ENCODE measurements around the gene OR8G1. TPM values are rescaled to one million over a fixed set of nuclear protein-coding genes. Genes with fewer than 3 reads are reported as not detected.

OR8G1 gene
- total RNA-seq, 1 experiment from 2014 or later = not detected

DNA sequence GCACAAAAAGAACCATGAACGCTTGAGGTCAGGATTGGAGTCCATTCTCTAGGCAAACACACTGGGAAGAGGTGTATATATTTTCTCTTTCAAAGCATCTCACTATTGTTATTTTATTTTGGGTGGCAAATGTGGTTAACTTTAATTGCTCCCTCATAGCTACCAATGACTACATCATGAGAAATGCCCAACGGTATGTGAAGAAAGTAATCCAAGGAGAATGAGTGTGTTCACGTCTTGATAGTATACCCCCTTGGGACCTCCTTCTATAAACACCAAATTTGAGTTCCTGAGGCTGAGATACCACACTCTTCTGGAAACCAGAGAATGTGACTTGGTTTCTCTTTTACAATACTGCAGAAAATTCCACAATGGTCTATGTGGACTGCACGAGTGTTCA is 57.0 kb downstream of the OR8G1 start:
- BruUV-seq (replicated peaks) = no TSS peak
- Histone ChIP-seq H3K4me1 (ENCODE audit: control insufficient read depth, insufficient read depth, low read length) (no peaks in the 10 kb centered on the region), H3K27me3 (ENCODE audit: control insufficient read depth, insufficient read depth, low read length) (no peaks in the 10 kb centered on the region), H3K9me3 (ENCODE audit: control insufficient read depth, insufficient read depth, low read depth, low read length) (no peaks in the 10 kb centered on the region), H3K27ac (ENCODE audit: low read length) (no peak overlapping the region), H3K4me3 (ENCODE audit: low read depth in 2 of 2, low read length in 2 of 2) (no peak overlapping the region), H3K36me3 (ENCODE audit: control insufficient read depth, insufficient read depth, low read length) (no peaks in the 10 kb centered on the region)
- DNase-seq (ENCODE audit: low read depth, low spot score) (no peak), ATAC-seq (no peak)
- ChIA-PET POLR2A (no interaction called here), CTCF (no interaction called here)
- in situ Hi-C loops (cut with HindIII; ENCODE audit: low pct_unique_long_range_greater_than_20kb, low sequenced_read_pairs) (no loop called here), intact Hi-C loops (cut with micrococcal nuclease; ENCODE audit: unreplicated experiment) (no loop called here)
- TF ChIP-seq, protein P1, sequence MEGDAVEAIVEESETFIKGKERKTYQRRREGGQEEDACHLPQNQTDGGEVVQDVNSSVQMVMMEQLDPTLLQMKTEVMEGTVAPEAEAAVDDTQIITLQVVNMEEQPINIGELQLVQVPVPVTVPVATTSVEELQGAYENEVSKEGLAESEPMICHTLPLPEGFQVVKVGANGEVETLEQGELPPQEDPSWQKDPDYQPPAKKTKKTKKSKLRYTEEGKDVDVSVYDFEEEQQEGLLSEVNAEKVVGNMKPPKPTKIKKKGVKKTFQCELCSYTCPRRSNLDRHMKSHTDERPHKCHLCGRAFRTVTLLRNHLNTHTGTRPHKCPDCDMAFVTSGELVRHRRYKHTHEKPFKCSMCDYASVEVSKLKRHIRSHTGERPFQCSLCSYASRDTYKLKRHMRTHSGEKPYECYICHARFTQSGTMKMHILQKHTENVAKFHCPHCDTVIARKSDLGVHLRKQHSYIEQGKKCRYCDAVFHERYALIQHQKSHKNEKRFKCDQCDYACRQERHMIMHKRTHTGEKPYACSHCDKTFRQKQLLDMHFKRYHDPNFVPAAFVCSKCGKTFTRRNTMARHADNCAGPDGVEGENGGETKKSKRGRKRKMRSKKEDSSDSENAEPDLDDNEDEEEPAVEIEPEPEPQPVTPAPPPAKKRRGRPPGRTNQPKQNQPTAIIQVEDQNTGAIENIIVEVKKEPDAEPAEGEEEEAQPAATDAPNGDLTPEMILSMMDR (IDR thresholded peaks at IDR 0.05) = no peak
- TF ChIP-seq POLR2AphosphoS5 (IDR thresholded peaks at IDR 0.05; ENCODE audit: low read depth, low read length) = no peak

DNA sequence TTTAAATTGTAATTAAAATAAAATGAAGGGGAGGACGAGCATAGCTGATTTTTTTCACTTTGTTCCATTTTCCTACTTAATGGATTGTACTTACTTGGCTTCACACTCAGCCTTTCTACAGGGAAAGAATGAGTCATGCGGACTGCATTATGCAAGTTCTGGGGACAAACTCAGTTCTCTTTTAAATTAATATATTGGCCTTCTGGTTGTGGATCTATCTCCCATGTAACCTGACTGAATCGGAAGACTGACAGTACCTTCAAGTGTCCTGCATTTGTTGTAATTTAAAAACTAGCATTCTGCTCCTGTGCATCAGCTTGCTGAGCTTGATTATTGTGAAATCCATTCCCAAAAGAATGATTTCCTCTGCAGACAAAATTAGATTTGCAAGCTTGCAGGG is 60.7 kb downstream of the OR8G1 start:
- ATAC-seq = no peak
- POLR2A ChIA-PET = no interaction called here
- no peak for TF ChIP-seq POLR2AphosphoS5 (IDR thresholded peaks at IDR 0.05; ENCODE audit: low read depth, low read length)
- TF ChIP-seq TCF7L2 (IDR thresholded peaks at IDR 0.05; ENCODE audit: low read depth, low read length) = no peak
- TF ChIP-seq, protein P1 (IDR thresholded peaks at IDR 0.05) = no peak
- no peak for TF ChIP-seq SIN3A (IDR thresholded peaks at IDR 0.05; ENCODE audit: borderline replicate concordance, insufficient read depth, low read depth, low read length)
- no peak for TF ChIP-seq REST (IDR thresholded peaks at IDR 0.05; ENCODE audit: insufficient read depth in 1 of 2, low read depth in 2 of 2, low read length in 1 of 2)

More for the DNA sequence above, 60.7 kb downstream of the OR8G1 start:
- DNase-seq (ENCODE audit: low read depth, low spot score) = no peak
- no peak overlapping the region for H3K4me3 ChIP-seq (ENCODE audit: low read depth in 2 of 2, low read length in 2 of 2)
- BruUV-seq (replicated peaks) = no TSS peak
- no peak overlapping the region for H3K27ac ChIP-seq (ENCODE audit: low read length)
- H3K27me3 ChIP-seq (ENCODE audit: control insufficient read depth, insufficient read depth, low read length) = no peaks in the 10 kb centered on the region
- H3K36me3 ChIP-seq (ENCODE audit: control insufficient read depth, insufficient read depth, low read length) = no peaks in the 10 kb centered on the region
- intact Hi-C loops (cut with micrococcal nuclease; ENCODE audit: unreplicated experiment) = no loop called here
- H3K4me1 ChIP-seq (ENCODE audit: control insufficient read depth, insufficient read depth, low read length) = no peaks in the 10 kb centered on the region
- no peaks in the 10 kb centered on the region for H3K9me3 ChIP-seq (ENCODE audit: control insufficient read depth, insufficient read depth, low read depth, low read length)
- in situ Hi-C loops (cut with HindIII; ENCODE audit: low pct_unique_long_range_greater_than_20kb, low sequenced_read_pairs) = no loop called here
- CTCF ChIA-PET = no interaction called here

Measured in Panc1 (cell line).